ENCODE results near the gene RAB42. TPM values are rescaled to one million over a fixed set of nuclear protein-coding genes. Genes with fewer than 3 reads are reported as not detected.

RAB42 gene
- total and polyA plus RNA-seq, 4 donors = 3.2 to 9.2 (median 5.5) TPM

GRCh38 chr1:28601696-28602095, 9.6 kb downstream of the RAB42 start:
- no peak overlapping the region for H3K4me3 ChIP-seq (ENCODE audit: low read depth, low read length)
- H3K4me1 ChIP-seq (ENCODE audit: control insufficient read depth, insufficient read depth, low read length) = no peaks in the 10 kb centered on the region
- no peak overlapping the region for H3K27ac ChIP-seq (ENCODE audit: low read depth, low read length)
- H3K36me3 ChIP-seq (ENCODE audit: control insufficient read depth, insufficient read depth, low read length) = peaks cover 43% of the 10 kb centered on the region
- H3K9me3 ChIP-seq (ENCODE audit: control insufficient read depth, insufficient read depth, low read length) = no peaks in the 10 kb centered on the region
- no peak for DNase-seq (ENCODE audit: low read depth in 4 of 6, low spot score in 6 of 6)
- 83% methylated on average over 1 of the region's 3 CpGs for WGBS (ENCODE audit: insufficient coverage)
- H3K27me3 ChIP-seq (ENCODE audit: control insufficient read depth, insufficient read depth, low read length) = no peaks in the 10 kb centered on the region

GRCh38 chr1:28602536-28603439, 10.7 kb downstream of the RAB42 start:
- Histone ChIP-seq H3K36me3 (ENCODE audit: control insufficient read depth, insufficient read depth, low read length) (peaks cover 50% of the 10 kb centered on the region), H3K4me3 (ENCODE audit: low read depth, low read length) (no peak overlapping the region), H3K4me1 (ENCODE audit: control insufficient read depth, insufficient read depth, low read length) (no peaks in the 10 kb centered on the region), H3K9me3 (ENCODE audit: control insufficient read depth, insufficient read depth, low read length) (no peaks in the 10 kb centered on the region), H3K27ac (ENCODE audit: low read depth, low read length) (no peak overlapping the region), H3K27me3 (ENCODE audit: control insufficient read depth, insufficient read depth, low read length) (no peaks in the 10 kb centered on the region)
- peak in 4 of 6 donors; percentile 47 to 90 (median 74) for DNase-seq (ENCODE audit: low read depth in 4 of 6, low spot score in 6 of 6)
- WGBS (ENCODE audit: insufficient coverage) = 54% methylated on average over 6 of the region's 15 CpGs

GRCh38 chr1:28604411-28604810, 12.3 kb downstream of the RAB42 start:
- H3K36me3 ChIP-seq (ENCODE audit: control insufficient read depth, insufficient read depth, low read length) = peaks cover 57% of the 10 kb centered on the region
- 96% methylated on average over 5 of the region's 5 CpGs for WGBS (ENCODE audit: insufficient coverage)

GRCh38 chr1:28604962-28605361, 12.9 kb downstream of the RAB42 start:
- DNase-seq (ENCODE audit: low read depth in 4 of 6, low spot score in 6 of 6) = no peak
- Histone ChIP-seq H3K4me3 (ENCODE audit: low read depth, low read length) (no peak overlapping the region), H3K27me3 (ENCODE audit: control insufficient read depth, insufficient read depth, low read length) (no peaks in the 10 kb centered on the region), H3K36me3 (ENCODE audit: control insufficient read depth, insufficient read depth, low read length) (peaks cover 61% of the 10 kb centered on the region), H3K9me3 (ENCODE audit: control insufficient read depth, insufficient read depth, low read length) (no peaks in the 10 kb centered on the region), H3K4me1 (ENCODE audit: control insufficient read depth, insufficient read depth, low read length) (no peaks in the 10 kb centered on the region), H3K27ac (ENCODE audit: low read depth, low read length) (no peak overlapping the region)
- WGBS (ENCODE audit: insufficient coverage) = 71% methylated on average over 4 of the region's 6 CpGs

More at GRCh38 chr1:28604411-28604810, 12.3 kb downstream of the RAB42 start:
- H3K9me3 ChIP-seq (ENCODE audit: control insufficient read depth, insufficient read depth, low read length) = no peaks in the 10 kb centered on the region
- no peaks in the 10 kb centered on the region for H3K4me1 ChIP-seq (ENCODE audit: control insufficient read depth, insufficient read depth, low read length)
- H3K27me3 ChIP-seq (ENCODE audit: control insufficient read depth, insufficient read depth, low read length) = no peaks in the 10 kb centered on the region
- DNase-seq (ENCODE audit: low read depth in 4 of 6, low spot score in 6 of 6) = no peak
- H3K27ac ChIP-seq (ENCODE audit: low read depth, low read length) = no peak overlapping the region
- no peak overlapping the region for H3K4me3 ChIP-seq (ENCODE audit: low read depth, low read length)

GRCh38 chr1:28606771-28607170, 14.7 kb downstream of the RAB42 start:
- Histone ChIP-seq H3K27ac (ENCODE audit: low read depth, low read length) (no peak overlapping the region), H3K27me3 (ENCODE audit: control insufficient read depth, insufficient read depth, low read length) (no peaks in the 10 kb centered on the region), H3K9me3 (ENCODE audit: control insufficient read depth, insufficient read depth, low read length) (no peaks in the 10 kb centered on the region), H3K4me3 (ENCODE audit: low read depth, low read length) (no peak overlapping the region), H3K4me1 (ENCODE audit: control insufficient read depth, insufficient read depth, low read length) (no peaks in the 10 kb centered on the region), H3K36me3 (ENCODE audit: control insufficient read depth, insufficient read depth, low read length) (peaks cover 65% of the 10 kb centered on the region)
- no peak for DNase-seq (ENCODE audit: low read depth in 4 of 6, low spot score in 6 of 6)
- no CpG with 5 or more reads among the region's 2 CpGs for WGBS (ENCODE audit: insufficient coverage)

GRCh38 chr1:28613175-28613574, 21.1 kb downstream of the RAB42 start:
- no peaks in the 10 kb centered on the region for H3K4me1 ChIP-seq (ENCODE audit: control insufficient read depth, insufficient read depth, low read length)
- H3K9me3 ChIP-seq (ENCODE audit: control insufficient read depth, insufficient read depth, low read length) = no peaks in the 10 kb centered on the region
- DNase-seq (ENCODE audit: low read depth in 4 of 6, low spot score in 6 of 6) = no peak
- no peak overlapping the region for H3K27ac ChIP-seq (ENCODE audit: low read depth, low read length)
- no peak overlapping the region for H3K4me3 ChIP-seq (ENCODE audit: low read depth, low read length)
- WGBS (ENCODE audit: insufficient coverage) = 97% methylated on average over 4 of the region's 5 CpGs
- no peaks in the 10 kb centered on the region for H3K27me3 ChIP-seq (ENCODE audit: control insufficient read depth, insufficient read depth, low read length)
- H3K36me3 ChIP-seq (ENCODE audit: control insufficient read depth, insufficient read depth, low read length) = peaks cover 54% of the 10 kb centered on the region

GRCh38 chr1:28631713-28632112, 39.6 kb downstream of the RAB42 start:
- WGBS (ENCODE audit: insufficient coverage) = no CpG with 5 or more reads among the region's 1 CpG
- DNase-seq (ENCODE audit: low read depth in 4 of 6, low spot score in 6 of 6) = no peak
- no peak overlapping the region for H3K27ac ChIP-seq (ENCODE audit: low read depth, low read length)
- H3K27me3 ChIP-seq (ENCODE audit: control insufficient read depth, insufficient read depth, low read length) = no peaks in the 10 kb centered on the region
- H3K36me3 ChIP-seq (ENCODE audit: control insufficient read depth, insufficient read depth, low read length) = peaks cover 2% of the 10 kb centered on the region
- H3K4me3 ChIP-seq (ENCODE audit: low read depth, low read length) = no peak overlapping the region
- no peaks in the 10 kb centered on the region for H3K4me1 ChIP-seq (ENCODE audit: control insufficient read depth, insufficient read depth, low read length)
- no peaks in the 10 kb centered on the region for H3K9me3 ChIP-seq (ENCODE audit: control insufficient read depth, insufficient read depth, low read length)

GRCh38 chr1:28632560-28632959, 40.5 kb downstream of the RAB42 start:
- no peak for DNase-seq (ENCODE audit: low read depth in 4 of 6, low spot score in 6 of 6)

GRCh38 chr1:28640766-28641165, 48.7 kb downstream of the RAB42 start:
- Histone ChIP-seq H3K27me3 (ENCODE audit: control insufficient read depth, insufficient read depth, low read length) (no peaks in the 10 kb centered on the region), H3K4me1 (ENCODE audit: control insufficient read depth, insufficient read depth, low read length) (peaks cover 13% of the 10 kb centered on the region), H3K36me3 (ENCODE audit: control insufficient read depth, insufficient read depth, low read length) (no peaks in the 10 kb centered on the region), H3K27ac (ENCODE audit: low read depth, low read length) (no peak overlapping the region), H3K9me3 (ENCODE audit: control insufficient read depth, insufficient read depth, low read length) (no peaks in the 10 kb centered on the region), H3K4me3 (ENCODE audit: low read depth, low read length) (no peak overlapping the region)
- no peak for DNase-seq (ENCODE audit: low read depth in 4 of 6, low spot score in 6 of 6)
- WGBS (ENCODE audit: insufficient coverage) = 83% methylated on average over 1 of the region's 1 CpG

More at GRCh38 chr1:28632560-28632959, 40.5 kb downstream of the RAB42 start:
- H3K27me3 ChIP-seq (ENCODE audit: control insufficient read depth, insufficient read depth, low read length) = no peaks in the 10 kb centered on the region
- peaks cover 2% of the 10 kb centered on the region for H3K36me3 ChIP-seq (ENCODE audit: control insufficient read depth, insufficient read depth, low read length)
- no peak overlapping the region for H3K4me3 ChIP-seq (ENCODE audit: low read depth, low read length)
- no peaks in the 10 kb centered on the region for H3K4me1 ChIP-seq (ENCODE audit: control insufficient read depth, insufficient read depth, low read length)
- no peaks in the 10 kb centered on the region for H3K9me3 ChIP-seq (ENCODE audit: control insufficient read depth, insufficient read depth, low read length)
- 92% methylated on average over 2 of the region's 4 CpGs for WGBS (ENCODE audit: insufficient coverage)
- H3K27ac ChIP-seq (ENCODE audit: low read depth, low read length) = no peak overlapping the region
